ENCODE results near the gene BRAF.
"Not testable (repeated sequence)": the region's sequence is repeated elsewhere in the genome, so short reads cannot be mapped to it uniquely, and the experiment has no call there.

The BRAF gene

DNA sequence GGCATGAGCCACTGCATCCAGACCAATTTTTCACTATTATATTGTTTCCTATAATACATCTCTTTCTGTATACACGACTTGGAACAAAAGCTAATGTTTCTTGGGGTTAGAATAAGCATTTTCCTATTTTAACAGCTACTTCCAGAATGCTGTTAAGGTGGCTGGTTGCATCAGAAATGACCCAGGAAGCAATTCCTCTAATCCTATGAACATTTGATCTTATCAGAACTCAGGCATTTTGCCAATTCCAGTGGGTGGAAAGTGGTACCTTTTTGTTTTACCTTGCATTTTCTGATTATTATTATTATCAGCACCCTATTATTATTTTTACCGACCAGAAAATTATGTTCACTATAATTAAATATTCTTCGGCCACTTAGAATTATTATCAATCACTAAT, 154.9 kb downstream of the BRAF start:
- TF ChIP-seq YY1 (IDR thresholded peaks at IDR 0.05; ENCODE audit: insufficient read depth, insufficient read length), result no peak
- no peak for TF ChIP-seq ZNF274 (IDR thresholded peaks at IDR 0.05; ENCODE audit: low read depth, low read length)
- TF ChIP-seq SUZ12 (IDR thresholded peaks at IDR 0.05; ENCODE audit: extremely low read depth, insufficient read depth, insufficient read length), result no peak
- Histone ChIP-seq H3K9ac (ENCODE audit: insufficient read length, low read depth) (no peak overlapping the region), H3K4me3 (ENCODE audit: insufficient read length, low read depth) (no peak overlapping the region), H3K36me3 (ENCODE audit: insufficient read depth, insufficient read length, low read length) (peaks cover 6% of the 10 kb centered on the region), H3K4me1 (ENCODE audit: insufficient read depth, insufficient read length) (no peaks in the 10 kb centered on the region), H3K9me3 (ENCODE audit: insufficient read depth, low read length) (no peaks in the 10 kb centered on the region), H3K27me3 (ENCODE audit: insufficient read depth, insufficient read length) (no peaks in the 10 kb centered on the region)
- DNase-seq (ENCODE audit: low read depth, low spot score), result no peak

DNA sequence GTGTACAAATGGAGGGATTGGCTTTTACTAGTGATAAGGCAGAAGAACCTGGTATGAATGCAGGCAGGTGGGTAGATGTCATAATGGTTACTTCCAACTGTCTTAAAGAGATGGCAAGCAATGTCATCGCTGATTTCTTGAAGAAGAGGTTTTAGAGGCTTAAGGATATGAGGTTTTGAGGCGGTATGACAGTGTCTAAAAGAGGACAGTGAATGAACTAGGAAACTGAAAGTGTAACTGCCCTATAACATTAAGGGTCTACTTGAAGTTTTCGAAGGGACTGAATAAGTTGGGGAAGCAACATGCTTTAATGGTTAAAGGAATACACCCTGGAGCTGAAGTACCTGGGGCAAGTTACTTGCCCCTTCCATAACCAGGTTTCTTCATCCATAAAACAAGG, 157.3 kb downstream of the BRAF start:
- no peaks in the 10 kb centered on the region for H3K27me3 ChIP-seq (ENCODE audit: insufficient read depth, insufficient read length)
- no peak for TF ChIP-seq SUZ12 (IDR thresholded peaks at IDR 0.05; ENCODE audit: extremely low read depth, insufficient read depth, insufficient read length)
- no peak for TF ChIP-seq ZNF274 (IDR thresholded peaks at IDR 0.05; ENCODE audit: low read depth, low read length)
- no peak for TF ChIP-seq YY1 (IDR thresholded peaks at IDR 0.05; ENCODE audit: insufficient read depth, insufficient read length)
- no peak overlapping the region for H3K4me3 ChIP-seq (ENCODE audit: insufficient read length, low read depth)
- no peak for DNase-seq (ENCODE audit: low read depth, low spot score)
- H3K9me3 ChIP-seq (ENCODE audit: insufficient read depth, low read length), result no peaks in the 10 kb centered on the region
- no peak overlapping the region for H3K9ac ChIP-seq (ENCODE audit: insufficient read length, low read depth)
- H3K36me3 ChIP-seq (ENCODE audit: insufficient read depth, insufficient read length, low read length), result peaks cover 3% of the 10 kb centered on the region
- H3K4me1 ChIP-seq (ENCODE audit: insufficient read depth, insufficient read length), result no peaks in the 10 kb centered on the region

DNA sequence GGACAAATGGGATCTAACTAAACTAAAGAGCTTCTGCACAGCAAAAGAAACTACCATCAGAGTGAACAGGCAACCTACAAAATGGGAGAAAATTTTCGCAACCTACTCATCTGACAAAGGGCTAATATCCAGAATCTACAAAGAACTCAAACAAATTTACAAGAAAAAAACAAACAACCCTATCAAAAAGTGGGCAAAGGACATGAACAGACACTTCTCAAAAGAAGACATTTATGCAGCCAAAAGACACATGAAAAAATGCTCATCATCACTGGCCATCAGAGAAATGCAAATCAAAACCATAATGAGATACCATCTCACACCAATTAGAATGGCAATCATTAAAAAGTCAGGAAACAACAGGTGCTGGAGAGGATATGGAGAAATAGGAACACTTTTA, 159.3 kb downstream of the BRAF start:
- not testable (repeated sequence) for H3K9me3 ChIP-seq (ENCODE audit: insufficient read depth, low read length); H3K4me3 ChIP-seq (ENCODE audit: insufficient read length, low read depth); H3K4me1 ChIP-seq (ENCODE audit: insufficient read depth, insufficient read length); H3K9ac ChIP-seq (ENCODE audit: insufficient read length, low read depth); H3K36me3 ChIP-seq (ENCODE audit: insufficient read depth, insufficient read length, low read length); DNase-seq (ENCODE audit: low read depth, low spot score); H3K27me3 ChIP-seq (ENCODE audit: insufficient read depth, insufficient read length)

DNA sequence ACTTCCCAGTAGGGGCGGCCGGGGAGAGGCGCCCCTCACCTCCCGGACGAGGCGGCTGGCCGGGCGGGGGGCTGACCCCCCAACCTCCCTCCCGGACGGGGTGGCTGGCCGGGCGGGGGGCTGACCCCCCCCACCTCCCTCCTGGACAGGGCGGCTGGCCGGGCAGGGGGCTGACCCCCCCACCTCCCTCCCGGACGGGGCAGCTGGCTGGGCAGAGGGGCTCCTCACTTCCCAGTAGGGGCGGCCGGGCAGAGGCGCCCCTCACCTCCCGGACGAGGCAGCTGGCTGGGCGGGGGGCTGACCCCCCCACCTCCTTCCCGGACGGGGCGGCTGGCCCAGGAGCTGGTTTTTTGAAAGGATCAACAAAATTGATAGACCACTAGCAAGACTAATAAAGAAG, 161.6 kb downstream of the BRAF start:
- not testable (repeated sequence) for DNase-seq (ENCODE audit: low read depth, low spot score)

DNA sequence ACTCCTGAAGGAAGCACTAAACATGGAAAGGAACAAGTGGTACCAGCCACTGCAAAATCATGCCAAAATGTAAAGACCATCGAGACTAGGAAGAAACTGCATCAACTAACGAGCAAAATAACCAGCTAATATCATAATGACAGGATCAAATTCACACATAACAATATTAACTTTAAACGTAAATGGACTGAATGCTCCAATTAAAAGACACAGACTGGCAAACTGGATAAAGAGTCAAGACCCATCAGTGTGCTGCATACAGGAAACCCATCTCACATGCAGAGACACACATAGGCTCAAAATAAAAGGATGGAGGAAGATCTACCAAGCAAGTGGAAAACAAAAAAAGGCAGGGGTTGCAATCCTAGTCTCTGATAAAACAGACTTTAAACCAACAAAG, 163.4 kb downstream of the BRAF start:
- not testable (repeated sequence) for H3K9ac ChIP-seq (ENCODE audit: insufficient read length, low read depth); DNase-seq (ENCODE audit: low read depth, low spot score); H3K27me3 ChIP-seq (ENCODE audit: insufficient read depth, insufficient read length); H3K4me3 ChIP-seq (ENCODE audit: insufficient read length, low read depth); H3K9me3 ChIP-seq (ENCODE audit: insufficient read depth, low read length); H3K4me1 ChIP-seq (ENCODE audit: insufficient read depth, insufficient read length); H3K36me3 ChIP-seq (ENCODE audit: insufficient read depth, insufficient read length, low read length)

More for the DNA sequence above, 161.6 kb downstream of the BRAF start:
- not testable (repeated sequence) for H3K27me3 ChIP-seq (ENCODE audit: insufficient read depth, insufficient read length); H3K9me3 ChIP-seq (ENCODE audit: insufficient read depth, low read length); H3K9ac ChIP-seq (ENCODE audit: insufficient read length, low read depth); H3K4me3 ChIP-seq (ENCODE audit: insufficient read length, low read depth); H3K36me3 ChIP-seq (ENCODE audit: insufficient read depth, insufficient read length, low read length); H3K4me1 ChIP-seq (ENCODE audit: insufficient read depth, insufficient read length)

DNA sequence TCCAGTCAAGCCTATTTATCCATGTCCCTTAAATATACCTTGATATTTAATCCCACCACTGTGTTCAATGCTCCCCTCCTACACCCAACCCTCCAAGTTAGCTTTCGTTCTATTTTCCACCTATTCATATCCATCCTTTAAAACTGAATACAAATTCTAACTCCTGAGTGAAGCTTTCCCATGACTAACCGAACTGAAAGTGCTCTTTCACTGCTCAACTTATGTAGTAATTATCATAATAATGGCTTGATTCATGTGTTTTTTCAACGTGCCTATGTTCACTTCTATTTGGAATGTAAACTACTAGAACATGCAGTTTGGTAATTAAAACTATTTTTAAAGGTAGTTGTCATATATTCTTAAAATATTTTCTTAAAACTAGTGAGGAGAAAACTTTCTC, 170.2 kb downstream of the BRAF start:
- no peak for DNase-seq (ENCODE audit: low read depth, low spot score)
- TF ChIP-seq SUZ12 (IDR thresholded peaks at IDR 0.05; ENCODE audit: extremely low read depth, insufficient read depth, insufficient read length) (no peak), ZNF274 (IDR thresholded peaks at IDR 0.05; ENCODE audit: low read depth, low read length) (no peak), YY1 (IDR thresholded peaks at IDR 0.05; ENCODE audit: insufficient read depth, insufficient read length) (no peak)
- Histone ChIP-seq H3K4me3 (ENCODE audit: insufficient read length, low read depth) (no peak overlapping the region), H3K36me3 (ENCODE audit: insufficient read depth, insufficient read length, low read length) (peaks cover 2% of the 10 kb centered on the region), H3K4me1 (ENCODE audit: insufficient read depth, insufficient read length) (no peaks in the 10 kb centered on the region), H3K9me3 (ENCODE audit: insufficient read depth, low read length) (no peaks in the 10 kb centered on the region), H3K9ac (ENCODE audit: insufficient read length, low read depth) (no peak overlapping the region), H3K27me3 (ENCODE audit: insufficient read depth, insufficient read length) (no peaks in the 10 kb centered on the region)

DNA sequence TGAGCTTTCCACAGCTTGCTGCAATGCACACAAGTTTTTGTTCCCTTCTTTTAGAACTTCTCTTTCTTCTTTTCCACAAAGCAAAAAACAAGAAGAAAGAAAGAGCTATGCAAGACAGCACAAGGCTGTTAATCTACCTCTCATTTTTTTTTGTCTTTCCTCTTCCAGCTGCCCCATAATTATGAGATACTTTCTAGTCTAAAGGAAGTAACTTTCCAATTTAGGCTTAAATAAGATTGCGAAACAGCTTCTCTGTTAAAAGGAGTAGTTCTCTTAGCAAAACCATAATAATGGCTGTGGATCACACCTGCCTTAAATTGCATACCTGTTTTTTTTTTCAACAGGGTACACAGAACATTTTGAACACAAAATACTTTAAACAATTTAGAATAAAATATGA, 172.2 kb downstream of the BRAF start:
- no peak overlapping the region for H3K4me3 ChIP-seq (ENCODE audit: insufficient read length, low read depth)
- no peak overlapping the region for H3K9ac ChIP-seq (ENCODE audit: insufficient read length, low read depth)
- TF ChIP-seq ZNF274 (IDR thresholded peaks at IDR 0.05; ENCODE audit: low read depth, low read length) (no peak), SUZ12 (IDR thresholded peaks at IDR 0.05; ENCODE audit: extremely low read depth, insufficient read depth, insufficient read length) (no peak), YY1 (IDR thresholded peaks at IDR 0.05; ENCODE audit: insufficient read depth, insufficient read length) (no peak)
- DNase-seq (ENCODE audit: low read depth, low spot score), result no peak
- no peaks in the 10 kb centered on the region for H3K4me1 ChIP-seq (ENCODE audit: insufficient read depth, insufficient read length)
- peaks cover 2% of the 10 kb centered on the region for H3K36me3 ChIP-seq (ENCODE audit: insufficient read depth, insufficient read length, low read length)
- no peaks in the 10 kb centered on the region for H3K27me3 ChIP-seq (ENCODE audit: insufficient read depth, insufficient read length)
- no peaks in the 10 kb centered on the region for H3K9me3 ChIP-seq (ENCODE audit: insufficient read depth, low read length)

DNA sequence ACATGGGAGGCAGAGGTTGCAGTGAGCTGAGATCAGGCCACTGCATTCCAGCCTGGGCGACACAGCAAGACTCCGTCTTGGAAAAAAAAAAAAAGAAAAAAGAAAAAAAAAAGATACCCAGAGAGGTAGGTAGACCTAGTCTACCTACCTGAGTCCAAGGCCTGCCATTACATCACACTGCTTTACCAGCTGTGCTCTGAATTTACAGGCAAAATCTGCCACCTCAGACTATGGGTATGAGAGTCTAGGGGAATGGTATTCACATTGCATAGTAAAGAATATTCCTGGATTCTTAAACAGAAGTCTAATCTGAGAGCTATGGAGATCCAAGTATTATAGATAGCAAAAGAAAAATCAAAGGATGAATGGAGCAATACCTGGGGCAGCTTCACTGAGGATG, 178.0 kb downstream of the BRAF start:
- Histone ChIP-seq H3K4me1 (ENCODE audit: insufficient read depth, insufficient read length) (no peaks in the 10 kb centered on the region), H3K36me3 (ENCODE audit: insufficient read depth, insufficient read length, low read length) (peaks cover 2% of the 10 kb centered on the region), H3K9ac (ENCODE audit: insufficient read length, low read depth) (no peak overlapping the region), H3K27me3 (ENCODE audit: insufficient read depth, insufficient read length) (no peaks in the 10 kb centered on the region), H3K4me3 (ENCODE audit: insufficient read length, low read depth) (no peak overlapping the region), H3K9me3 (ENCODE audit: insufficient read depth, low read length) (no peaks in the 10 kb centered on the region)
- DNase-seq (ENCODE audit: low read depth, low spot score), result no peak
- TF ChIP-seq ZNF274 (IDR thresholded peaks at IDR 0.05; ENCODE audit: low read depth, low read length) (no peak), YY1 (IDR thresholded peaks at IDR 0.05; ENCODE audit: insufficient read depth, insufficient read length) (no peak)
